Heart left ventricle (tissue), 16 donors: ENCODE results near the gene KRT12. TPM values are rescaled to one million over a fixed set of nuclear protein-coding genes. Genes with fewer than 3 reads are reported as not detected.

Source experiments
- ATAC-seq, 4 donors: fragments of 200-7000 bp; cut with Tn5 transposase; one replicate each; pipeline ENCODE4 v1.9.1; 2020 to 2022; ENCODE audit warnings: moderate library complexity in 4 of 4, mild to moderate bottlenecking in 3 of 4, moderate number of reproducible peaks in 1 of 4
- DNase-seq, 5 donors: peaks; one replicate each; pipeline ENCODE4 v3.0.0-alpha.2; 2020
- H3K27ac ChIP-seq, 12 donors: fragments of 200-600 bp; sonication (generic) in 4 of 12; one replicate each; pipeline versions ENCODE4 v1.5.0 to v1.8.0; 2016 to 2022; ENCODE audit warnings: mild to moderate bottlenecking in 2 of 12
- H3K27me3 ChIP-seq, 9 donors: fragments of 200-600 bp; sonication (generic) in 2 of 9; one replicate each; pipeline versions ENCODE4 v1.5.1 to v1.8.0; 2016 to 2022; ENCODE audit warnings: mild to moderate bottlenecking in 3 of 9
- H3K36me3 ChIP-seq, 9 donors: fragments of 200-600 bp; sonication (generic) in 2 of 9; one replicate each; pipeline versions ENCODE4 v1.5.0 to v1.8.0; 2018 to 2022; ENCODE audit warnings: mild to moderate bottlenecking in 2 of 9
- H3K4me1 ChIP-seq, 12 donors: fragments of 200-600 bp; sonication (generic) in 4 of 12; one replicate each; pipeline versions ENCODE4 v1.5.0 to v1.8.0; 2016 to 2022; ENCODE audit warnings: mild to moderate bottlenecking in 3 of 12
- H3K4me3 ChIP-seq, 12 donors: fragments of 200-600 bp; sonication (generic) in 4 of 12; one replicate each; pipeline versions ENCODE4 v1.5.0 to v1.8.0; 2017 to 2022; ENCODE audit warnings: mild to moderate bottlenecking in 9 of 12, moderate library complexity in 4 of 12
- H3K9me3 ChIP-seq, 12 donors: fragments of 200-600 bp; sonication (generic) in 4 of 12; one replicate each; pipeline versions ENCODE4 v1.5.0 to v1.8.0; 2016 to 2022; ENCODE audit warnings: mild to moderate bottlenecking in 1 of 12
- CTCF ChIP-seq, 12 donors: fragments of 200-600 bp; sonication (generic) in 4 of 12; IDR thresholded peaks; one replicate each; pipeline versions ENCODE4 v1.5.0 to v1.8.0; 2018 to 2022; ENCODE audit warnings: antibody characterized with exemption in 12 of 12, mild to moderate bottlenecking in 5 of 12
- POLR2A ChIP-seq, 2 donors: fragments of 450-650 bp; IDR thresholded peaks; one replicate each; pipeline ENCODE4 v1.6.1; 2017; ENCODE audit warnings: antibody characterized with exemption in 2 of 2, mild to moderate bottlenecking in 2 of 2, moderate library complexity in 2 of 2
- WGBS, 4 donors: extraction: QIAGEN DNeasy Blood & Tissue Kit in 2 of 4; methylation state at CpG; one replicate each; pipeline versions ENCODE4 v1.1.5 to v1.1.7; 2013 to 2018; 5-methylcytosine and 5-hydroxymethylcytosine counted together
- intact Hi-C, 10 donors: fragments of 100-400 bp; cut with DNase I; formaldehyde crosslinking; loops; one replicate each; pipeline versions ENCODE4 v1.11.1 to v1.14.2; 2022
- polyA plus RNA-seq, 2 donors: library from polyadenylated mRNA; stranded (reverse); fragments of 200-250 nt; gene quantifications; one replicate each; pipeline ENCODE4 v1.2.3, GENCODE V29; 2013
- total RNA-seq, 9 donors: library from RNA; depleted of rRNA in 2 of 9; stranded (reverse); fragments of >200 nt in 2 of 9; fragmentation: NEBNext Ultra II Directional in 3 of 9; extraction: Animal tissue kit (Norgen Biotek cat#: 25700) in 3 of 9; gene quantifications; one replicate each; pipeline versions ENCODE4 v1.1.0 to v1.2.4, GENCODE V29; 2016 to 2023
- donor health status: ischemic (EF 13 %, LVEDD 7.1; RV severe dilation, severe dysfunction).
- donor health status: healthy with polysubstance abuse.
- donor health status: DM: no; HTN: yes; CAD: no.
- donor health status: DM: no; HTN: no; CAD: no.
- donor health status: ischemic (EF 25% LVEDD 6.9; RV normal size, moderate dysfunction).
- donor health status: ischemic (EF 25% LVEDD 5.7; RV mildly dilated, moderate dysfunction).
- donor health status: healthy.
- donor health status: DM: yes; HTN: yes; CAD: no.
- donor health status: ischemic (EF 35%, LVEDD 5.7; RV mildly dilated, moderate dysfunction).
- donor health status: nonischemic (EF 11% LVEDD 7.7; RV severe dilation, severe dysfunction).
- donor health status: DM: yes; HTN: yes; CAD: no.
- donor health status: PGD.
- donor health status: ischemic (EF 29% LVEDD 5.4; RV normal size, mild dysfunction).
- donor health status: nonischemic (EF 23%, LVEDD 6.1; RV moderate dilation, normal function).

KRT12 gene
- total and polyA plus RNA-seq, 11 donors = not detected

GRCh38 chr17:40839194-40839593 is 27.8 kb downstream of the KRT12 start:
- Histone ChIP-seq H3K4me1 (no peaks in the 10 kb centered on the region), H3K9me3 (no peaks in the 10 kb centered on the region), H3K4me3 (no peak overlapping the region), H3K36me3 (peaks cover 0 to 22% (median 15%) of the 10 kb centered on the region in 9 donors), H3K27ac (no peak overlapping the region), H3K27me3 (no peaks in the 10 kb centered on the region)
- no peak for DNase-seq
- ATAC-seq = no peak
- 77 to 83% (median 83%) methylated on average over 3 of the region's 3 CpGs for whole genome bisulfite sequencing, 4 donors
- intact Hi-C loops = no loop called here
- TF ChIP-seq POLR2A (IDR thresholded peaks at IDR 0.05) (no peak), CTCF (IDR thresholded peaks at IDR 0.05) (no peak)

- Histone ChIP-seq H3K4me3 (no peak overlapping the region), H3K4me1 (peaks cover 0 to 6% (median 0%) of the 10 kb centered on the region in 12 donors), H3K9me3 (no peaks in the 10 kb centered on the region), H3K27ac (no peak overlapping the region), H3K36me3 (peaks cover 0 to 31% (median 16%) of the 10 kb centered on the region in 9 donors), H3K27me3 (no peaks in the 10 kb centered on the region)
- 96 to 100% (median 98%) methylated on average over 4 of the region's 4 CpGs for WGBS, 4 donors
- TF ChIP-seq POLR2A (IDR thresholded peaks at IDR 0.05) (no peak), CTCF (IDR thresholded peaks at IDR 0.05) (no peak)
- DNase-seq (no peak), ATAC-seq (no peak)
- intact Hi-C loops = no loop called here
These were observed 31.0 kb downstream of the KRT12 start for GRCh38 chr17:40836020-40836419.

- ATAC-seq = no peak
- TF ChIP-seq POLR2A (IDR thresholded peaks at IDR 0.05) = no peak
- TF ChIP-seq CTCF (IDR thresholded peaks at IDR 0.05) = no peak
- no peak overlapping the region for H3K27ac ChIP-seq
These were observed 33.1 kb downstream of the KRT12 start for GRCh38 chr17:40833882-40834281.

GRCh38 chr17:40832840-40833239 is 34.2 kb downstream of the KRT12 start:
- H3K9me3 ChIP-seq = no peaks in the 10 kb centered on the region
- peaks cover 0 to 31% (median 16%) of the 10 kb centered on the region in 9 donors for H3K36me3 ChIP-seq
- WGBS, 4 donors = 50 to 58% (median 54%) methylated on average over 3 of the region's 3 CpGs
- intact Hi-C loops = no loop called here
- no peak overlapping the region for H3K4me3 ChIP-seq
- no peak for ATAC-seq
- H3K27me3 ChIP-seq = no peaks in the 10 kb centered on the region
- H3K27ac ChIP-seq = peak overlapping the region in 3 of 12 donors; percentile 7 to 37 (median 21)
- no peak for DNase-seq
- H3K4me1 ChIP-seq = peaks cover 0 to 21% (median 5%) of the 10 kb centered on the region in 12 donors
- no peak for TF ChIP-seq CTCF (IDR thresholded peaks at IDR 0.05)
- no peak for TF ChIP-seq POLR2A (IDR thresholded peaks at IDR 0.05)

More at GRCh38 chr17:40833882-40834281, 33.1 kb downstream of the KRT12 start:
- no peak overlapping the region for H3K4me3 ChIP-seq
- no peaks in the 10 kb centered on the region for H3K27me3 ChIP-seq
- no peaks in the 10 kb centered on the region for H3K9me3 ChIP-seq
- intact Hi-C loops = no loop called here
- H3K4me1 ChIP-seq = peaks cover 0 to 11% (median 0%) of the 10 kb centered on the region in 12 donors
- no peak for DNase-seq
- H3K36me3 ChIP-seq = peaks cover 0 to 31% (median 16%) of the 10 kb centered on the region in 9 donors
